NT2/D1 (cell line): Measurements from ENCODE around the gene CLDN24.
A peak's percentile ranks its signal among the peaks of the same experiment; 100 is the strongest.

ENCODE experiments used
- DNase-seq: peaks from one replicate; pipeline ENCODE4 v3.0.0-alpha.2; 2011; ENCODE audit warnings: low read depth, low spot score
- H3K27me3 ChIP-seq: 2 replicates; pipeline ENCODE4 v1.6.0; 2011; ENCODE audit warnings: mild to moderate bottlenecking; ENCODE audit not compliant: insufficient read length, insufficient read depth
- H3K36me3 ChIP-seq: 2 replicates; pipeline ENCODE4 v1.6.1; 2011; ENCODE audit warnings: mild to moderate bottlenecking, low read length, mixed read lengths; ENCODE audit not compliant: insufficient read depth, insufficient read length
- H3K4me1 ChIP-seq: 2 replicates; pipeline ENCODE4 v1.5.1; 2011; ENCODE audit not compliant: insufficient read depth, insufficient read length
- H3K4me3 ChIP-seq: 2 replicates; pipeline ENCODE4 v1.5.1; 2011; ENCODE audit warnings: low read depth; ENCODE audit not compliant: insufficient read length
- H3K9ac ChIP-seq: 2 replicates; pipeline ENCODE4 v1.6.0; 2011; ENCODE audit warnings: low read depth; ENCODE audit not compliant: insufficient read length
- H3K9me3 ChIP-seq: 2 replicates; pipeline ENCODE4 v1.5.1; 2011; ENCODE audit warnings: mild to moderate bottlenecking, low read length; ENCODE audit not compliant: insufficient read depth
- SUZ12 ChIP-seq: IDR thresholded peaks from 2 replicates; pipeline ENCODE4 v1.6.1; 2011; ENCODE audit not compliant: insufficient read length, insufficient read depth; ENCODE audit errors: extremely low read depth
- YY1 ChIP-seq: IDR thresholded peaks from 2 replicates; pipeline ENCODE4 v1.6.1; 2011; ENCODE audit not compliant: insufficient read length, insufficient read depth
- ZNF274 ChIP-seq: IDR thresholded peaks from 2 replicates; pipeline ENCODE4 v1.6.1; 2011; ENCODE audit warnings: mild to moderate bottlenecking, low read depth, low read length

The CLDN24 gene

DNA sequence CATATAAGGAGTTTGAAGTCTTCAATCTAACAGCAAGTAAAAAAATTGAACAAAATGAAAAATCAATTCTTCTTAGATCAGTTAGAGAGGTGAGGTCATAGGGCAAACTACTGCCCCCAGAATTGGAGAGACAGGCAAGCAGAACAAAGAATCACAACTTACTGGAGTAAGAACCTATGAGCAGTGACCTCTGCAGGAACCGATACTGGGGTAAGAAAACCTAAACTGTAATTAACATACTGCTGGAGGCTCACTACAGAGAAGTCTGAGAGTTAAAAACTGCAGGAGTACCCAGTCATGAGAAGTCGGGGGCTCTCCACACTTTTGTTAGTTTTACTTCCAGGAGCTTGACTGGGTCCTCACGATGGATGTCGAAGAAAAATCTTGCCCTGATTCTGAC is 18.2 kb downstream of the CLDN24 start:
- Histone ChIP-seq H3K4me3 (no peak overlapping the region), H3K27me3 (no peaks in the 10 kb centered on the region), H3K4me1 (no peaks in the 10 kb centered on the region), H3K36me3 (peaks cover 16% of the 10 kb centered on the region), H3K9me3 (no peaks in the 10 kb centered on the region), H3K9ac (no peak overlapping the region)
- DNase-seq: no peak
- no peak for TF ChIP-seq YY1

DNA sequence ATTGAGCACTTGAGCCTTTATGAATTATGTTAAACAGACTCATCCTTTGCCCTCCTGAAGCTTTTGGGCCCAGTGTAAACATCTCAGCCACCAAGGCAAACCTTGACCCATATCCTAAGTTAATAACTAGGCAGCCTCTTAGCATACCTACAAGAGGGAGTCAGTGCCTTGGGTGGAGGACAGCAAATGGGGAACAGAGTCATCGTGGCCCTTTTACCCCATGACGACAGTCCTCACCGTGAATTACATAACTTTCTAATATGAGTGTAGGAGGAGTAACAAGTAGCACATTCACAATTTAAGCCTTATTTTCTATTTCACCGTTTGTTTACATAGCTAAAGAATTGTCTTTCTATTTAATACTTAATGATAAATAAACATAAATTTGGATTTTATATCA is 18.9 kb downstream of the CLDN24 start:
- Histone ChIP-seq H3K27me3 (no peaks in the 10 kb centered on the region), H3K36me3 (peaks cover 16% of the 10 kb centered on the region), H3K4me1 (no peaks in the 10 kb centered on the region), H3K9ac (no peak overlapping the region), H3K9me3 (no peaks in the 10 kb centered on the region), H3K4me3 (no peak overlapping the region)
- TF ChIP-seq ZNF274 (no peak), SUZ12 (no peak), YY1 (no peak)
- no peak for DNase-seq

DNA sequence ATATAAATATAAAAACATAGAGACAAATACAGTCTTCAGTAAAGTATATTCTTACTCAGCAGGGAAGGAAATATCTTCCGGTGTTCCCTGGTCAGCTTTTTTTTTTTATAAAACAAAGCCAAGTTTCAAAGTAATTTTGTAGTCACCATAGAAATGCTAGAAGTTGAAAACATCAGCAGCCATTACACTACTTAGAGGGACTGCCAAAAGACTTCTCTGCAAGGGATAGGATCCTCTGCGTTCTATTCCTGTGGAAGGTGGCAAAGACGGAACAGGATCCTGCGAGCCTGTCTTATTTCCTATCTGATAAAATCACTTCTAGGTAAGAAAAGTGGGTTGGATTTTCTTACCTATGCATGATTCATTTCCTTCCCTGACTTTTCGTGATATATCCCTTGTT is 21.6 kb downstream of the CLDN24 start:
- Histone ChIP-seq H3K27me3 (no peaks in the 10 kb centered on the region), H3K9me3 (no peaks in the 10 kb centered on the region), H3K4me1 (no peaks in the 10 kb centered on the region), H3K4me3 (no peak overlapping the region), H3K9ac (no peak overlapping the region), H3K36me3 (peaks cover 27% of the 10 kb centered on the region)
- no peak for TF ChIP-seq SUZ12
- TF ChIP-seq ZNF274: no peak
- no peak for TF ChIP-seq YY1
- DNase-seq: no peak

DNA sequence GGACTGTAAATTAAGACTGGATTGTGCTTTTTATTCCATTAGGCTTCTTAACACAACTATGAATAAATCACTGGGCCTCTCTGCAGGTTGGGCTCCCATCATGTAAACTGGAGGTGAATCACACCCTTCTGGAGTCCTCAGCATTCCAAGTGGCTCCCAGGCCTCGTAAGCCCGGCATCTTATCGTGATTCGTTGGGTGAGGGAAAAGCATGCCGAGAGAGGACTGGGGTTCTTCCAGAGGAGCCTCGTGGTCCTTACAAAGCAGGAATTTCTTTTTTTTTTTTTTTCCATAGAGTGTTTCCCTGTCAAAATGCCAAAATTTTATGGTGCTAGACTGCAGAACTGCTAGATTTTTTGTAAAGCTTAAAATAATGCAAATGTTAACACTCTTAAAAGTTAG is 22.2 kb downstream of the CLDN24 start:
- H3K27me3 ChIP-seq: no peaks in the 10 kb centered on the region
- DNase-seq: peak; percentile 27

DNA sequence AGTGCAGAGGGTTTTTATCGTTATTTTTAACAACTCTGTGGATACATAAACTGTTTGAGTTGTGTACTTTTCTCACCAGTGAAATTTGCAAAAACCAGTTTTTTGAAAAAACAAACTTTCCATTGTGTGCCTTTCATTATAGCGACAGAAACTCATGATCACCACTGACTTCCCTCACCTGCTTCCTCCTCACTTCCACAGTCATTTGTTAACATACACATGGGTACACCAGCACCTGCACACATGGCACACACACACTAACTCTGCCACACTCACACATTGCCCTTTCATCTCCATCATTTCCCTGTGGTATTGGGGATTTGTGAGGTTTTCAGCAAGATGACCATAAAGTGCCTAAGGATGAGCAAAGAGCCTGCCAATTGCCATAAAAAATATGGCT is 22.8 kb downstream of the CLDN24 start:
- peaks cover 30% of the 10 kb centered on the region for H3K36me3 ChIP-seq
- H3K4me3 ChIP-seq: no peak overlapping the region
- no peaks in the 10 kb centered on the region for H3K27me3 ChIP-seq
- no peaks in the 10 kb centered on the region for H3K4me1 ChIP-seq
- no peak overlapping the region for H3K9ac ChIP-seq
- H3K9me3 ChIP-seq: no peaks in the 10 kb centered on the region
- no peak for TF ChIP-seq SUZ12
- TF ChIP-seq YY1: no peak
- TF ChIP-seq ZNF274: no peak
- DNase-seq: no peak

More for the DNA sequence above, 22.2 kb downstream of the CLDN24 start:
- peaks cover 31% of the 10 kb centered on the region for H3K36me3 ChIP-seq
- H3K4me3 ChIP-seq: no peak overlapping the region
- no peak overlapping the region for H3K9ac ChIP-seq
- H3K4me1 ChIP-seq: no peaks in the 10 kb centered on the region
- no peaks in the 10 kb centered on the region for H3K9me3 ChIP-seq
- TF ChIP-seq YY1 (no peak), ZNF274 (no peak), SUZ12 (no peak)

DNA sequence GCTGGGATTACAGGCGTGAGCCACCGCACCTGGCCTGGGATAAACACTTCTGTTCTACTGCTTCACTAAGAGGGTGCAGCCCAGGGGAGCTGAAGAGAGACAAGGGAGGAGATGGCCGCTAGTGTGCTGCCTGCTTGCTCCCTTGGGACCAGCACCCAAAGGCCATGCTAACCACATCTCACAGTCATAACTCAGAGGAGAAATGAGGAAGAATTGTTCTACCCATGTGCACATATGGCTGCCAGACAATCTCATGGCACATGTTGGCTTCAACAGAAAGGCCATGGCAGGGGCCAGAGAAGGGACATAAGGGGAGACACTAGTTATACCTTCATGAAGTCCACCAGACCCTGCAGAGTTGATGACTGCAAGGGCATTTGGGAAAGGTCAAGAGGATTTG is 24.6 kb downstream of the CLDN24 start:
- TF ChIP-seq SUZ12 (no peak), YY1 (no peak), ZNF274 (no peak)
- H3K36me3 ChIP-seq: peaks cover 29% of the 10 kb centered on the region

GRCh38 chr4:183295711-183296110 is 26.5 kb downstream of the CLDN24 start:
- Histone ChIP-seq H3K36me3 (peaks cover 35% of the 10 kb centered on the region), H3K9ac (no peak overlapping the region), H3K4me1 (no peaks in the 10 kb centered on the region), H3K27me3 (no peaks in the 10 kb centered on the region), H3K4me3 (no peak overlapping the region), H3K9me3 (no peaks in the 10 kb centered on the region)
- DNase-seq: no peak
- TF ChIP-seq SUZ12: no peak
- TF ChIP-seq YY1: no peak
- TF ChIP-seq ZNF274: no peak

More for the DNA sequence above, 24.6 kb downstream of the CLDN24 start:
- DNase-seq: no peak
- H3K4me3 ChIP-seq: no peak overlapping the region
- H3K9ac ChIP-seq: no peak overlapping the region
- H3K4me1 ChIP-seq: no peaks in the 10 kb centered on the region
- H3K27me3 ChIP-seq: no peaks in the 10 kb centered on the region
- H3K9me3 ChIP-seq: no peaks in the 10 kb centered on the region

GRCh38 chr4:183291070-183291469 is 31.2 kb downstream of the CLDN24 start:
- no peaks in the 10 kb centered on the region for H3K9me3 ChIP-seq
- H3K9ac ChIP-seq: no peak overlapping the region
- H3K27me3 ChIP-seq: no peaks in the 10 kb centered on the region
- TF ChIP-seq ZNF274: no peak
- no peak for TF ChIP-seq YY1
- no peak for TF ChIP-seq SUZ12
- H3K36me3 ChIP-seq: peaks cover 57% of the 10 kb centered on the region
- no peaks in the 10 kb centered on the region for H3K4me1 ChIP-seq
- DNase-seq: no peak
- H3K4me3 ChIP-seq: no peak overlapping the region
